Measurements from ENCODE around the gene NXPH3. TPM values are rescaled to one million over a fixed set of nuclear protein-coding genes. Genes with fewer than 3 reads are reported as not detected.

Gene NXPH3
- under 0.01 and 0.61 TPM in 2 replicates for total RNA-seq

GRCh38 chr17:49575679-49576087 is at the start of gene NXPH3:
Gene NXPH3 (plus strand): TSS chr17:49575871. CDS start chr17:49576220, 349 bp downstream.

Other genes with a start within 250 kb of the NXPH3 start
- gene ZNF652, start 213.6 kb upstream of the NXPH3 start, total RNA-seq, result 5.8 and 6.2 TPM in 2 replicates
- 213 and 255 TPM in 2 replicates for gene PHB1, start 161.0 kb upstream of the NXPH3 start, total RNA-seq
- gene NGFR, start 80.6 kb upstream of the NXPH3 start, total RNA-seq, result under 0.01 and 0.30 TPM in 2 replicates
- gene SPOP, start 102.2 kb downstream of the NXPH3 start, total RNA-seq, result 64.6 and 88.3 TPM in 2 replicates
- 60.1 and 71.4 TPM in 2 replicates for gene SLC35B1, start 132.1 kb downstream of the NXPH3 start, total RNA-seq
- 1.6 and 1.8 TPM in 2 replicates for gene FAM117A, start 188.3 kb downstream of the NXPH3 start, total RNA-seq
- gene KAT7, start 212.8 kb downstream of the NXPH3 start, total RNA-seq, result 23.7 and 36.8 TPM in 2 replicates

All from epithelial cell of umbilical artery (primary cell).